ENCODE results near the gene PTPRD.

PTPRD gene

GRCh38 chr9:10052916-10053315 is 559.9 kb downstream of the PTPRD start:
- no peak for DNase-seq (ENCODE audit: low spot score)

- DNase-seq (ENCODE audit: low spot score), result no peak
These were observed 560.6 kb downstream of the PTPRD start for GRCh38 chr9:10052181-10052580.

DNA sequence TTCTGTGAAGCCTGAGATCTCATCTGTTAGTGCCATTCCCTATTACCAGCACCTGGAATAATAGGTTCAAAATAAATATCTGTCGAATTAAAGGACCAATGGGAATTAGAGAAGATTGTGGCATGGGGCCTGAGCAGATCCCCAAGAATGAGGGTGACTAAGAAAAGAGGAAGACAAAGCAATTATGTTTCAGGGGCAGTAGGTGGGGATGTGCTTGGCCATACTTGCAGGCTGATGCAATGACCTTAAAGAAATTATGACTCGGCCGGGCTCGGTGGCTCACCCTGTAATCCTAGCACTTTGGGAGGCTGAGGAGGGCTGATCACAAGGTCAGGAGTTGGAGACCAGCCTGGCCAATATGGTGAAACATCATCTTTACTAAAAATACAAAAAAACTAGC is 562.8 kb downstream of the PTPRD start:
- no peak for DNase-seq (ENCODE audit: low spot score)

GRCh38 chr9:10048994-10049393 is 563.8 kb downstream of the PTPRD start:
- DNase-seq (ENCODE audit: low spot score), result no peak

- DNase-seq (ENCODE audit: low spot score), result no peak
These were observed 567.2 kb downstream of the PTPRD start for GRCh38 chr9:10045598-10045997.

DNA sequence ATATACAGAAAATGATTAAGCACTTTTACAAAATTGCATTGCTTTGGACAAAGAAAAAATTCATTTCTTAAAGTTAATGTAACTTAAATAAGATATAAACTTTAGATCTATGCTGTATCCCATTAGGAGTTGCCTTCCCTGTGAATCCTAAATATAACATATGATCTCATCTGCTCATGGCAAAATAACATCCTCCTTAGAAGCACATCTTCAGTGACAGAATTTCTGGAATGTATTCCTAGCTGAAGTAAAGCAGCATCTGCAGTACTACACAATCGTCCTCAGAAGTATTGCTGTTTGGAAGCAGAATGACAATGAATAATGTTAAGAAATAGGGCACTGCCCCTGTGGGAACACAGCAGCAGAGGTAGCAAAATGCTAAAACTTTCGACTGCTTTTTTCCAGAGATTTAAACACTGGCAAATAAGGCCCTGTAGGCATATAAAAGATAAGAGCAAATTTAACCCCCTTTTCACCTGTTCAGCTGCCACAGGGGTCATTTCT is 571.0 kb downstream of the PTPRD start:
- DNase-seq (ENCODE audit: low spot score), result no peak

GRCh38 chr9:10036095-10036494 is 576.7 kb downstream of the PTPRD start:
- no peak for DNase-seq (ENCODE audit: low spot score)

GRCh38 chr9:10032166-10032565 is 580.6 kb downstream of the PTPRD start:
- DNase-seq (ENCODE audit: low spot score), result no peak

- no peak for DNase-seq (ENCODE audit: low spot score)
These were observed 586.3 kb downstream of the PTPRD start for GRCh38 chr9:10026443-10026984.

DNA sequence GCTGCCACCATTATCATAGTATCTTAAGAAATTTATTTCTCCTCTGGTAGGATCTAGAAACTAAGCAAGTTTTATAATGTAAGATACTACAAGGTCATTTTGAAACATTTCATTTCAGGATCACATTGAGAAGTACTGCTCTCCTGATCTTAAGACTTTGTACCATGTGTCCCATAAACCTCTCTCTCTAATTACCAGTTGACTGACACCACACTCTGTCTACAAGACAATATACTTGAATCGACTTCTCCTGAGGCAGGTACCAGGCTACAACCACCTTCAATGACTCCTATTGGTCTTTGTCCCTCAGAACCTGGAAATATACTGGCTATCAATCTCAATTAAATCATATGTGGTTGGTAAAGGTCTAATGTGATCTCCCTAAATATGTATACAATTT is 597.0 kb downstream of the PTPRD start:
- no peak for DNase-seq (ENCODE audit: low spot score)

- no peak for DNase-seq (ENCODE audit: low spot score)
These were observed 597.9 kb downstream of the PTPRD start for GRCh38 chr9:10014889-10015288.

- no peak for DNase-seq (ENCODE audit: low spot score)
These were observed 603.4 kb downstream of the PTPRD start for GRCh38 chr9:10009401-10009800.

DNA sequence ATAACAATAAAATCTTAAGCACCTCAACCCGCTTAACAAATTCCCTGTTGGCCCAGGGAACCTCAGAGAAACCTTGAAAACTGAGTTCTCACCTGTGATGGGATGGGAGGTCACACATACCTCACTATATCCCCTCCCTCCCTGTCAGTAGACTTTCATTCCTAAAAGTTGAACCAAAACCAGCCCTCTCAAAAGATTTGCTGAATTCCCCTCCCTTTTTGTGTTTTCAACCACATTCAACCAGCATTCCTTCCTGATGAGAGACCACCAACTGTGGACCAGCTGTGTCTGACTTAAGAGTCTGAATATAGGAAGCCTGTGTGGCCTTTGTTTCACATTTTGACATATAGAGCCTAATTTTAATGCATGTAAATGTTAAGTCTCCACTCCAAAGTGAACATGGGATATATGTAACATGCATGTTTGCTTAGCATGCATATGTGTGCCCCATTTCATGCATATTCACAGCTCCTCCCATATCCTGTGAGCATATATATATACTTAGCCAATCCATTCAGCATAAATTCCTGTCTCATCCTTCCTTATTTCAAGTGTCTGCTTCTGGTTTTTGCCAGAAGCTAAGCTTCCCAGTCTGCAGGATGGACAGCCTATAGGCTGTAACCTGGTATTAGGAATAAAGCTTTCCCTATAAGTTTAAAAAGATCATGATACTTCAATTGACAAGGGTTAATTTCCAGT is 604.6 kb downstream of the PTPRD start:
- no peak for DNase-seq (ENCODE audit: low spot score)

- DNase-seq (ENCODE audit: low spot score), result no peak
These were observed 605.4 kb downstream of the PTPRD start for GRCh38 chr9:10007356-10007755.

DNA sequence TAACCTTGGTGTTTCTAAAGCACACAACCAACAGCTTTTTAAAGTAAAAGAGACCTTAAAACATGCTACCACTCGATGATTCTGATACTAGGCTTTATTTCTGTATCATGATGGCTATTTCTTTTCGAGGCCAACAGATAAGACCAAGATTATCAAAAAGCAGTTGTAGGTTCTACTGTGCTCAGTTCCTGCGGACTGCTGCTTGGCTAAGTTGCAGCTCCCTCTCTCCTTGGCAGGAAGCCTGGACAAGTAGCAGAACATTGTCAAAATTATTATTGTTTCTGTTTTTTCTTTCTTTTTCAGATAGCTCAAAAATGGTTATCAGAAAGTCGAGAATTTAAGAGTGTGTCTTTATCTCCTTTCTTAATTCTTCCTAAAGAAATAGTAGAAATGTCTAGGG is 607.6 kb downstream of the PTPRD start:
- DNase-seq (ENCODE audit: low spot score), result no peak

DNA sequence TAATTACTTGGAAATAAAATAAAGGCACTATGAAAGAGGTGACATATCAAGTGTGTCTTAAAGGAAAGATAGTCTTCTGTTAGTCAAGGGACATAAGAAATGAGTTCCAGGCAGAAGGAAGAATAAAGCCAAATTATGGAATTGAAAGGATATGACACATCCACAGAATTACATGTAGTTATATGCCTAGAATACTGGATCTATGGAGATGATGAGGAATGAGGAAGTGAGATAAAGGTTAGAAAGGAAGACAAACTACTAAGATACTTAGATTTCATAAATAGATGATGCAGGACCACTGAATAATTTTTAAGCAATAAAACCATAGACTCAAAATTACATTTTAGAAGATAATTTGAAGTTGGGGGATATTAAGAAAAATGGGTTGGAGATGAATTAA is 609.8 kb downstream of the PTPRD start:
- DNase-seq (ENCODE audit: low spot score), result no peak

- no peak for DNase-seq (ENCODE audit: low spot score)
These were observed 612.1 kb downstream of the PTPRD start for GRCh38 chr9:10000669-10001068.

GRCh38 chr9:9998491-9999287 is 614.1 kb downstream of the PTPRD start:
- DNase-seq (ENCODE audit: low spot score), result no peak

GRCh38 chr9:9997585-9997984 is 615.2 kb downstream of the PTPRD start:
- no peak for DNase-seq (ENCODE audit: low spot score)

DNA sequence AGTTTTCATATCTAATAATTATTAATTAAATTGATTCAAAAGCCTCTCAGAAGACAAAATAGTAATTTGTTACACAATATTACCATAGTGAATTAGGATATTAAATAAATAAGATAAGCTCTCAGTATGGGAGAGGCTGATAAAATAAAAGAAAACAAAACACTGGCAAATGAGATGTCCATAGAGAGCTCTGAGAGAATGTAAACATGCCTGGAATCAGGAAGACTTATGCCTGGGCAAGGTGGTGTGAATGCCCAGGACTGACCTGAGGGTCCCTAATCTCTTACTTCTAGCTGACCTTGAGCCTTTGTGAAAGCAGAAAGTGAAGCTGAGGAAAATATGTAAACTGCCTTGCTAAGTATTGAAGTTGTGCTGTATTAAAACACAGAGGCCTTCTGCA is 616.5 kb downstream of the PTPRD start:
- DNase-seq (ENCODE audit: low spot score), result no peak

GRCh38 chr9:9992936-9993335 is 619.9 kb downstream of the PTPRD start:
- DNase-seq (ENCODE audit: low spot score), result no peak

GRCh38 chr9:9973062-9973461 is 639.7 kb downstream of the PTPRD start:
- no peak for DNase-seq (ENCODE audit: low spot score)

DNA sequence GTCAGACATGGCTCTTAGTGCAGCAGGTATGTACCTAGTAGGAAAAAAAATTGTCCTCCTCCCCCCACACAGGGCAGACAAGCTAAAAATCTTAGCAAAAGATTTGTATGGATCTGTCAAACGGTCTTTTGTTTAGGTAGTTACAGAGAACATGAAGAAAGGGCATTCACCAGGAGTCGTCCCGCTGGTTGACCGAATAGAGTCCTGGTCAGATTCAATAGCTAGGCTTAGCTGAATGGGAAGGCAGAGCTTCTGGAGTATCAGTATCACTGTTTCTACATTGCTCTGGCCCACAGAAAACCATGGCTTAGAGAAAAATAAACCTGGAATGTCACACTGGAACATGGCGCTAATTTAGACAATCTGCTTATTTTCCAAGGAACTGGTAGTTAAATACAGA is 642.3 kb downstream of the PTPRD start:
- DNase-seq (ENCODE audit: low spot score), result no peak

Measured in HuH-7 (cell line).